Lung (tissue), 12 donors: ENCODE measurements around the gene OSBPL6. TPM values are rescaled to one million over a fixed set of nuclear protein-coding genes. Genes with fewer than 3 reads are reported as not detected.

Experiments
- ATAC-seq: fragments of 200-7000 bp; cut with Tn5 transposase; one replicate; pipeline ENCODE4 v1.9.1; 2020; ENCODE audit warnings: moderate number of reproducible peaks; ENCODE audit not compliant: insufficient read depth, low FRiP score
- DNase-seq, 3 donors: peaks; one replicate each; pipeline ENCODE4 v3.0.0-alpha.2; 2013 to 2017
- H3K27ac ChIP-seq, 2 donors: one replicate each; pipeline ENCODE4 v1.5.1; 2013; ENCODE audit warnings: mild to moderate bottlenecking in 2 of 2, moderate library complexity in 2 of 2, control low read depth in 1 of 2, inconsistent platforms in 1 of 2, low read depth in 1 of 2, low read length in 1 of 2
- H3K27me3 ChIP-seq, 3 donors: one replicate each; pipeline ENCODE4 v1.5.1; 2013; ENCODE audit warnings: low read length in 2 of 3; ENCODE audit not compliant: control insufficient read depth in 3 of 3, insufficient read depth in 3 of 3
- H3K36me3 ChIP-seq, 4 donors: one replicate each; pipeline ENCODE4 v1.5.1; 2013; ENCODE audit warnings: low read length in 4 of 4, mild to moderate bottlenecking in 1 of 4, moderate library complexity in 1 of 4; ENCODE audit not compliant: control insufficient read depth in 4 of 4, insufficient read depth in 4 of 4
- H3K4me1 ChIP-seq, 5 donors: one replicate each; pipeline ENCODE4 v1.5.1; 2013; ENCODE audit warnings: low read length in 5 of 5, mild to moderate bottlenecking in 2 of 5, moderate library complexity in 1 of 5; ENCODE audit not compliant: control insufficient read depth in 5 of 5, insufficient read depth in 5 of 5
- H3K4me3 ChIP-seq: one replicate; pipeline ENCODE4 v1.5.1; 2013; ENCODE audit warnings: mild to moderate bottlenecking, control low read depth, moderate library complexity
- H3K9ac ChIP-seq, 2 donors: one replicate each; pipeline ENCODE4 v1.5.1; 2013; ENCODE audit warnings: low read length in 2 of 2, control low read depth in 1 of 2; ENCODE audit not compliant: insufficient read depth in 1 of 2
- H3K9me3 ChIP-seq, 4 donors: one replicate each; pipeline ENCODE4 v1.5.1; 2013; ENCODE audit warnings: low read length in 3 of 4, mild to moderate bottlenecking in 1 of 4, moderate library complexity in 1 of 4; ENCODE audit not compliant: control insufficient read depth in 4 of 4, insufficient read depth in 3 of 4
- CTCF ChIP-seq: IDR thresholded peaks from 2 replicates; pipeline ENCODE4 v1.5.1; 2012; ENCODE audit warnings: mild to moderate bottlenecking; ENCODE audit errors: control extremely low read depth, extremely low read depth
- WGBS, 2 donors: extraction: QIAGEN DNeasy Blood & Tissue Kit; methylation state at CpG; one replicate each; pipeline ENCODE4 v1.1.7; 2013; 5-methylcytosine and 5-hydroxymethylcytosine counted together
- polyA plus RNA-seq, 2 donors: library from polyadenylated mRNA; stranded (reverse); fragments of 200-250 nt; gene quantifications; one replicate each; pipeline ENCODE4 v1.2.1, GENCODE V29; 2013
- total RNA-seq, 2 donors: library from RNA; depleted of rRNA in 1 of 2; stranded (reverse); fragments of >200 nt in 1 of 2; gene quantifications; one replicate each; pipeline ENCODE4 v1.2.1, GENCODE V29; 2014 to 2021
- donor health status: control.
- donor health status: control.
- donor health status: Bipolar disorder and iron deficiency.
- donor health status: healthy.
- donor health status: DM: yes; HTN: yes; CAD: no.

OSBPL6 gene
- total and polyA plus RNA-seq, 4 donors, result 1.9 to 23.5 (median 7.8) TPM

- Histone ChIP-seq H3K9ac (no peak overlapping the region), H3K4me3 (no peak overlapping the region), H3K27ac (peak overlapping the region in 1 of 2 donors; percentile 10), H3K9me3 (no peaks in the 10 kb centered on the region), H3K36me3 (no peaks in the 10 kb centered on the region), H3K27me3 (no peaks in the 10 kb centered on the region), H3K4me1 (peaks cover 0 to 12% (median 0%) of the 10 kb centered on the region in 5 donors)
- no peak for TF ChIP-seq CTCF
- no peak for ATAC-seq
- WGBS, 2 donors, result 75 to 82% methylated on average over 3 of the region's 3 CpGs
- DNase-seq, result peak; percentile 26 to 71 (median 38)
Measured at GRCh38 chr2:178271629-178272333, 77.5 kb downstream of the OSBPL6 start.

GRCh38 chr2:178273787-178274360 lies 79.6 kb downstream of the OSBPL6 start:
- TF ChIP-seq CTCF, result no peak
- peaks cover 0 to 12% (median 0%) of the 10 kb centered on the region in 5 donors for H3K4me1 ChIP-seq
- no peak for ATAC-seq
- H3K9me3 ChIP-seq, result no peaks in the 10 kb centered on the region
- DNase-seq, result no peak
- H3K9ac ChIP-seq, result no peak overlapping the region
- 58 to 63% methylated on average over 2 of the region's 2 CpGs for WGBS, 2 donors
- peaks cover 0 to 3% (median 0%) of the 10 kb centered on the region in 3 donors for H3K27me3 ChIP-seq
- no peaks in the 10 kb centered on the region for H3K36me3 ChIP-seq
- H3K4me3 ChIP-seq, result no peak overlapping the region
- no peak overlapping the region for H3K27ac ChIP-seq

GRCh38 chr2:178275600-178275999 lies 81.3 kb downstream of the OSBPL6 start:
- Histone ChIP-seq H3K4me3 (no peak overlapping the region), H3K36me3 (no peaks in the 10 kb centered on the region), H3K27me3 (peaks cover 0 to 3% (median 0%) of the 10 kb centered on the region in 3 donors), H3K9ac (no peak overlapping the region), H3K9me3 (no peaks in the 10 kb centered on the region), H3K4me1 (peaks cover 0 to 10% (median 0%) of the 10 kb centered on the region in 5 donors), H3K27ac (no peak overlapping the region)
- WGBS, 2 donors, result 47 to 73% methylated on average over 5 of the region's 5 CpGs
- ATAC-seq, result no peak
- TF ChIP-seq CTCF, result no peak
- no peak for DNase-seq
